HFFc6 (cell line): ENCODE measurements around the gene LSAMP. TPM values are rescaled to one million over a fixed set of nuclear protein-coding genes. Genes with fewer than 3 reads are reported as not detected.

Source experiments
- DNase-seq: peaks from one replicate; pipeline ENCODE4 v3.0.0-alpha.2; 2018
- H3K27ac Mint-ChIP-seq: 2 replicates; pipeline ENCODE4 v1.8.0; 2020; ENCODE audit warnings: mild to moderate bottlenecking, mixed read lengths
- H3K27me3 Mint-ChIP-seq: 2 replicates; pipeline ENCODE4 v1.8.0; 2021; ENCODE audit warnings: mild to moderate bottlenecking, moderate library complexity, mixed read lengths; ENCODE audit not compliant: insufficient read depth
- H3K36me3 Mint-ChIP-seq: 2 replicates; pipeline ENCODE4 v1.8.0; 2021; ENCODE audit warnings: low read depth, mixed read lengths
- H3K4me1 Mint-ChIP-seq: 2 replicates; pipeline ENCODE4 v1.8.0; 2020; ENCODE audit warnings: low read depth, mixed read lengths
- H3K4me3 Mint-ChIP-seq: 2 replicates; pipeline ENCODE4 v1.8.0; 2020; ENCODE audit warnings: mild to moderate bottlenecking, moderate library complexity, mixed read lengths
- H3K9me3 Mint-ChIP-seq: 2 replicates; pipeline ENCODE4 v1.8.0; 2020; ENCODE audit warnings: mild to moderate bottlenecking, mixed read lengths
- CTCF ChIP-seq: fragments of 200-600 bp; sonication (generic); IDR thresholded peaks from 2 replicates; pipeline ENCODE4 v1.5.0; 2021; ENCODE audit warnings: antibody characterized with exemption, mild to moderate bottlenecking
- total RNA-seq, 6 experiments: library from RNA; stranded (reverse); fragmentation: NEBNext Ultra II Directional; extraction: Animal tissue kit (Norgen Biotek cat#: 25700); gene quantifications; 2 replicates in 1 of 6; 3 replicates in 5 of 6; pipeline ENCODE4 v1.2.3, GENCODE V29; 2021

Gene LSAMP
- total RNA-seq, 6 experiments from 2014 or later = not detected

- no peaks in the 10 kb centered on the region for H3K27me3 Mint-ChIP-seq
- no peaks in the 10 kb centered on the region for H3K36me3 Mint-ChIP-seq
- H3K4me3 Mint-ChIP-seq = no peak overlapping the region
- TF ChIP-seq CTCF = no peak
- no peak overlapping the region for H3K27ac Mint-ChIP-seq
- DNase-seq = no peak
- H3K4me1 Mint-ChIP-seq = no peaks in the 10 kb centered on the region
- H3K9me3 Mint-ChIP-seq = peaks cover 45% of the 10 kb centered on the region
Observed at GRCh38 chr3:116291141-116291540, 154.1 kb downstream of the LSAMP start.

- DNase-seq = no peak
- Mint-ChIP-seq H3K4me3 (no peak overlapping the region), H3K9me3 (peaks cover 50% of the 10 kb centered on the region), H3K4me1 (no peaks in the 10 kb centered on the region), H3K27ac (no peak overlapping the region), H3K27me3 (no peaks in the 10 kb centered on the region), H3K36me3 (no peaks in the 10 kb centered on the region)
- no peak for TF ChIP-seq CTCF
Observed at GRCh38 chr3:116288485-116288884, 156.8 kb downstream of the LSAMP start.

GRCh38 chr3:116285781-116286421 lies 159.4 kb downstream of the LSAMP start:
- H3K9me3 Mint-ChIP-seq = peaks cover 46% of the 10 kb centered on the region
- DNase-seq = no peak
- H3K27me3 Mint-ChIP-seq = no peaks in the 10 kb centered on the region
- H3K27ac Mint-ChIP-seq = no peak overlapping the region
- TF ChIP-seq CTCF = no peak
- no peak overlapping the region for H3K4me3 Mint-ChIP-seq
- H3K4me1 Mint-ChIP-seq = no peaks in the 10 kb centered on the region
- no peaks in the 10 kb centered on the region for H3K36me3 Mint-ChIP-seq

- Mint-ChIP-seq H3K9me3 (peaks cover 28% of the 10 kb centered on the region), H3K36me3 (no peaks in the 10 kb centered on the region), H3K4me3 (no peak overlapping the region), H3K4me1 (no peaks in the 10 kb centered on the region), H3K27me3 (no peaks in the 10 kb centered on the region), H3K27ac (no peak overlapping the region)
- DNase-seq = no peak
- no peak for TF ChIP-seq CTCF
Observed at GRCh38 chr3:116281313-116282143, 163.8 kb downstream of the LSAMP start.

- Mint-ChIP-seq H3K4me3 (no peak overlapping the region), H3K9me3 (peaks cover 18% of the 10 kb centered on the region), H3K27me3 (no peaks in the 10 kb centered on the region), H3K36me3 (no peaks in the 10 kb centered on the region), H3K27ac (no peak overlapping the region), H3K4me1 (no peaks in the 10 kb centered on the region)
- no peak for TF ChIP-seq CTCF
- DNase-seq = no peak
Observed at GRCh38 chr3:116280130-116280740, 165.1 kb downstream of the LSAMP start.
